Mucosa of gallbladder (tissue), 1 donor: ENCODE measurements around the gene GLRX. TPM values are rescaled to one million over a fixed set of nuclear protein-coding genes. Genes with fewer than 3 reads are reported as not detected.
"Not testable (repeated sequence)": the region's sequence is repeated elsewhere in the genome, so short reads cannot be mapped to it uniquely, and the experiment has no call there.

Experiments used
- DNase-seq: peaks from one replicate; pipeline ENCODE4 v3.0.0-alpha.2; 2020; ENCODE audit warnings: low spot score
- total RNA-seq: library from RNA; stranded (reverse); gene quantifications from one replicate; pipeline ENCODE4 v1.2.1, GENCODE V29; 2021
- donor health status: DM: no; HTN: no; CAD: no.

Gene GLRX
- total RNA-seq, 1 donor from 2014 or later, result 64.4 TPM

GRCh38 chr5:95852567-95852966, 30.0 kb upstream of the GLRX start:
- no peak for DNase-seq

DNA sequence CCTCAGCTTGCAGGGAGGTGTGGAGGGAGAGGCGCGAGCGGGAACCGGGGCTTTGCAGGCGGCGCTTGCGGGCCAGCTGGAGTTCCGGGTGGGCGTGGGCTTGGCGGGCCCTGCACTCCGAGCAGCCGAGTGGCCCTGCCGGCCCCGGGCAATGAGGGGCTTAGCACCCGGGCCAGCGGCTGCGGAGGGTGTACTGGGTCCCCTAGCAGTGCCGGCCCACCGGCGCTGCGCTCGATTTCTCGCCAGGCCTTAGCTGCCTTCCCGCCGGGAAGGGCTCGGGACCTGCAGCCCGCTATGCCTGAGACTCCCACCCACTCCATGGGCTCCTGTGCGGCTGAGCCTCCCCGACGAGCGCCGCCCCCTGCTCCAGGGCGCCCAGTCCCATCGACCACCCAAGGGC, 28.6 kb upstream of the GLRX start:
- not testable (repeated sequence) for DNase-seq

DNA sequence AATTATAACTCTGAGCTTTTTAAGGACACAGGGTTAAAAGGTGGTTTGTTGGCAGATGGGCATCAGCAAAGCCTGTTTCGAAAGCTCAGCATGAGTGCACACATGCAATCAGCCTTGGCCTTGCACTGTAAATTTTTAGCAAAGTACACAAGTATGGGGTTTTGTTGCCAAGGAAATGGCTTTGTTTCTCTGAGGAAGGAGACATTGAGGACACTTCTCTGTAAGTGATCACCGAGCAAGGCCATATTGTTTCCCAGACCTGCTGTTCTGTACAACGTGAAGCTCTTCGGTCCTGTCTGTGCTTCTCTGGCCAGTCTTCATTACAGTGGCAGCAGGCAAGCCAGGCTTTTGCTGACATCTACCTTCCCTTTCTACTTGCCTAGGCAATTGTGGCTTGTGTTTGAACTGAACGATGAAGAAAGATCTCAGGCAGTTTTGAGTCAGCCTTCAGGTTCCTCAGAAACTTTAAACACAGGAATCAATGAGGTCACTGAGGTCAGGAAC, 27.9 kb upstream of the GLRX start:
- no peak for DNase-seq

GRCh38 chr5:95848701-95849100, 26.2 kb upstream of the GLRX start:
- no peak for DNase-seq

- no peak for DNase-seq
Observed at GRCh38 chr5:95847261-95847592, 24.7 kb upstream of the GLRX start.

DNA sequence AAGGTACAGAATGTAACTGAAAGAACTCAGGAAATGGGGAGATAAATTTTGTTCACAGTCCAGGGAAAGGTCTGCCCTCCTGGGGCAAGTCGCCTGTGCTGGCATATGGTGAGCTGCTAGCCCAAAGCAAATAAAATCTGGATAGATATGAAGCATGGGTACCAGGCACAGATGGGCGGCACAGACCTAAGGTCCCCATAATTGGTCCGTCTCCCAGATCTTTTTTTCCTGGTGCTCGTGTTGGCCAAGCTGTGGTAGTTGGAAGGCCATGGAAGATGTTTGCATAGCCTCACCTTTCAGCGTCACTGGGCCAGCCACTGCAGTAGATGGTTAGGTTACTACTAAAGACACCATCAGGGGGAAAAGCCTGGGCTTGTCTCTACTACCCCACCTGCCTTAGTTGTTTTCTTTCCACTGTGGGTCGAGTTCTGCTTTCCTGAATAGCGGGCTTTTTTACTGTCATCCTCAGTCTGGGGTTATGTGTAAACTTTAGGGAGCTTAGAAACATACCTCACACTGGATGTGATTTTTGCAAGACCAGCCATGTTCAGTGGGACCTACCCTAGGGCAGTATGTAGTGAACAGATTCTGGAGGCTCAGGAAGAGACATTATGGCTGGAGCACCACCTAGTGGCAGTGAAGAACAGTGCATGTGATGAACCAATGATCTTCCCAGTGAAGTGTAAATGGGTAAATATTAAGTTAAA, 24.2 kb upstream of the GLRX start:
- peak; percentile 78 for DNase-seq

GRCh38 chr5:95845391-95845790, 22.9 kb upstream of the GLRX start:
- no peak for DNase-seq

DNA sequence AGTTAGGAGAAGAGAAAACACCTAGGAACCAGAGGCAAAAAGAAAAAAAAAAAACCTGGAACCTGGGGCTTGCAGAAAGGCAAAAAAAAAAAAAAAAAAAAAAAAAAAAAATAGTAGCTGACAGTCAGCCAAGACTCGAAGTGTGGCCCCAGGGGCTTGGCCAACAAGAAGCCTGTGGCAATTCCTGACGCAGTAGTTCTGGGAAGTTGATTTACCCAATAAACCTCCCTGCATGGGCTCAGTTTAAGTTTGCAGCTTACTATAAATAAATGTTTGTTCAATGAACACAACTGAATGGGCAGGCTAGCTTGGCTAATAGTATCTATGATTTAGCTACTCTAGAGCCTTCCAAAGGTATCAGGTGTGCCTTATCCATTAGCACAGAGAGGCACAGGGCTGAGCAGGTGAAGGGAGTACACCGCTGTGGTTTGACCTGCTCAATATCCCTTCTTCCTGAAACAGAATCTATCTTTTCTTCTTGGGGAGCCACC, 21.3 kb upstream of the GLRX start:
- no peak for DNase-seq

DNA sequence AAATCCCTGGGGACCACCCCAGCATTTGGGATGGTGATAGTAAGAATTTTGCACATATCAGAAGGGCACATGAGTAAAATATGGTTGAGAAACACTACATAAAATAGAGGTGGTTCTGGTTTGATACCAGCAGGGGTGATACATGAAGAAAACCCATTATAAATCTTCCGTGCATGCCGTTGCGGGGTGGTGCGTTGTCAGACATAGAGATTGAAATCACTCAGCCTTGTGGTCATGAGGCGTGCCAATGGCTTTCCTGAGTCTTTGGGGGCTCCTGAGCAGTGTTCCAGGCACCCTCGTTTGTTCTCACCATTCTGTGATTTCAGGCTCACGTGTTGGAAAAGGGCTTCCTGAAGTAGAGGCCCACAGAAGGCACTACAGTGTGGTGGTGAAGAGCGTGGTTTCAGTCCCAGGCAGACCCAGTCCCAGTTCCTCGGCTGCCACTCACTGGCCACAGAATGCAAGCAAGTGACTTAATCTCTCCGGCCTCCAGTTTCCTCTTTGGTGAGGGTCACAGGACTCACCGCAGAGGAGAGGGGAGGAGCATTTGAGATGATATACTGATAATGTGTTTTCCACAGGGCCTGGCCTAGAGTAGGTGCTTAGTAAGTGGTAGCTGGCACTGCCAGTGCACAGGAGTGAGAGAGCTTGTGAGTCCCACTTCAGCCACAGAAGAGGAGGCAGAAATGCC, 20.5 kb upstream of the GLRX start:
- peak; percentile 68 for DNase-seq

- no peak for DNase-seq
Observed at GRCh38 chr5:95841914-95842812, 19.6 kb upstream of the GLRX start.

- DNase-seq, result no peak
Observed at GRCh38 chr5:95840956-95841705, 18.6 kb upstream of the GLRX start.

GRCh38 chr5:95839658-95840057, 17.1 kb upstream of the GLRX start:
- DNase-seq, result no peak

DNA sequence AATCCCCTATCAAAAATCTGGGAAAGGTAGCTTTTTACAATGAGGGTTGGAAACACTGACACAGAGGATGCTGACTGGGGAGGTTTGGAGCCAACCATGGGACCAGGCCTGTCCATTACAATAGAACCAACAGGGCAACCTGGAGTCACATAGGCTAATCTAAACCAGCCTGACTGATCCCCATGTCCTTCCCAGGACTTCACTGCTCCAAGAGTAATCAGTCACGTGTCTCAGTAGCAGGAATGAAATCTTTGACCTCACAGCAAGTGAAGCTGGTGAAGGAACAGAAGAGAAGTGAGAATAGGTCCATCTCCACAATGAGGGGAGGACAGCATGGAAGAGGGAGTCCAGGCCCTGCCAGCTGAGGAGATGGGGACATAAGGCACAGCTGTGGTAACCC, 16.0 kb upstream of the GLRX start:
- no peak for DNase-seq

DNA sequence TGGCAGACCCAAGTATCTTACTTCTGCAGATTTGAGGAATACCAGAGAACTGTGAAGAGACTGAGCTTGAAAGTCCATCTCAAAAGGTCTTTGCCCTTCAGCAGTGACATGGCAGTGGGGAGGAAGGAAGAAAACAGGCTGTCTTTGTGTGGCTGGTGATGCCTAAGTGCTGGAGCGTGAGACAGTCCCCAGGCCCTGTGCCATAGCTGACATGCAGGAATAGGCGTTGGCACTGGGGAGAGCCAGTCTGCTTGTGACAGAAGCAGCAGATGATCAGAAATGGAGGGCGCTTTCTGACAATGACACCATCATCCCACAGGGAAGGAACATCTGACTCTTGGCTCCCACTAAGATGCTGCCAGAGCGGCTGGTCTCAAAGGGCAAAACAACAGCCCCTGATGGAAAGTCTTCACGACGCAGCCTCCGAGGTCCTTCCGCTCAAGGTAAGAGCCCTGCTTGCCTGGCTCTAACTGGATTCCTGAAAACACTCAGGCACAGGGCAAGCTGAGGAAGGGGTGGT, 15.5 kb upstream of the GLRX start:
- no peak for DNase-seq

GRCh38 chr5:95837492-95837891, 15.0 kb upstream of the GLRX start:
- DNase-seq, result no peak

GRCh38 chr5:95836971-95837370, 14.4 kb upstream of the GLRX start:
- not testable (repeated sequence) for DNase-seq

GRCh38 chr5:95836544-95836943, 14.0 kb upstream of the GLRX start:
- no peak for DNase-seq

DNA sequence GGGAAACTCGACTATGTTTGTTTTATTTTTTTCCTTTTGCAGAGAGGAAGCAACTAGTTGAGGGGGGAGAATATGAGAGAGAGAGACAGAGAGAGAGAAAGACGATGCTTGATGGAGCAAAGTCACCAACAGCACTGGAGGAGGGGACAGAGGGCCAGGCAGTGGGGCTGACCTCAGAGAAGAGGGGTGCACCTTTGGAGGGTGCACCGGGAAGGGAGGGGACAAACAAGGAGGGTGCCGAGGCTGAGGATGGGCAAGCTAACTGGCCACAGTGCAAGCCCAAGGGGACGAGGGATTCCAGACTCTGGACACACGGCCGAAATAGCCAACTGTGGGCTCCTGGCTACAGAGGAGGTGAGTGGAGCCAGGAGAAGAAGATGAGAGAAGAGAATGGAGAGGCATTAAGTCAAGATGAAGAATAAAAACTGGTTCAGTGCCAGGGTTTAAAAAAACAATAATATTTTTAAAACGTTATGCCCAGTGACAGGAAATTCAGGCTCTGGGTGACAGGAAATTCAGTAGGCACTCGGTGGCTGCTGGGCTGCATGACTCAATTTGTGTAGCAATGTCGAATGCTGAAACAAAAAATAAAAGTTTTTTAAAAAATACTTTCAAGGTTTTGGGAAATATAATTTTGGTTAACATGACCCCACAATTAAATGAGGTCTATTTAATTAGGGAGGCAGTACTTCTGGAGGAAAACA, 13.3 kb upstream of the GLRX start:
- DNase-seq, result no peak

DNA sequence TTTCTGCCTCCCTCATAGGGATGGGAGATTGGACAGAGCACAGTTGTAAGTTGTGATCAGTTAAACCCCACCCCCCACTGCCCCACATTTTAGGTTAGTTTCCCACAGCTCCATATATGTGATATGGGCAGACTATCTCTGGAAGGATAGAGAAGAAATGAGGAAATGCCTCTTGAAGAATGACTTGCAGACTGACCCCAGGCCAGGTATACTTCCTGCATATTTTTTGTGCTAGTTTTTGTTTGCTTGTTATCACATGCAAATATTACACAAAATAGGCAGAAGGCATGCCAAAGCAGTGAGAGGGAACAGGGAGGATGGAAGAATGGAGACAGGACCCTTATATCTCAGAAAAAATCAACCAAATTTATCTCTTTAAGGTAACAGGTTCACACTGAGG, 10.1 kb upstream of the GLRX start:
- no peak for DNase-seq

- no peak for DNase-seq
Observed at GRCh38 chr5:95830226-95830625, 7.7 kb upstream of the GLRX start.

DNA sequence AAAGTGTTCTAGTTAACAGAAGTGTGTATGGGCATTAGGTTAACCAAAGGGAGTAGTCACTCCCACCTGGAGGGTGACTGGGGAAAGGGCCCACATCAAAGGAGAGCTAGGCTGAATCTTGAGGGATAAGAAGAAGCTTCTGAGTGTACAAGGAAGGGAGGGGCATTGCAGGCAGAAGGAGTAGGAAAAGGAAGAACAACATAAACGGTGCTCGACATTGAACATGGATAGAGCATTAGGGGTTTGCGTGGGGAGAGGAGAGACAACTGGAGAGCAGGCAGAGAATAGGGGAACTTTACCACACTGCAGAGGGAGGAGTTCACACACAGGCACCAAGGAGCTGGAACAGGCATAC, 5.3 kb upstream of the GLRX start:
- DNase-seq, result no peak
